GM18499 (cell line): ENCODE measurements around the gene GCSH.
"Not testable (repeated sequence)": the region's sequence is repeated elsewhere in the genome, so short reads cannot be mapped to it uniquely, and the experiment has no call there.

Source experiments
- ATAC-seq: cut with Tn5 transposase; IDR thresholded peaks from one replicate; pipeline ENCODE4 v1.9.1; 2021; ENCODE audit warnings: moderate number of reproducible peaks; ENCODE audit not compliant: insufficient read depth, unreplicated experiment

Gene GCSH

DNA sequence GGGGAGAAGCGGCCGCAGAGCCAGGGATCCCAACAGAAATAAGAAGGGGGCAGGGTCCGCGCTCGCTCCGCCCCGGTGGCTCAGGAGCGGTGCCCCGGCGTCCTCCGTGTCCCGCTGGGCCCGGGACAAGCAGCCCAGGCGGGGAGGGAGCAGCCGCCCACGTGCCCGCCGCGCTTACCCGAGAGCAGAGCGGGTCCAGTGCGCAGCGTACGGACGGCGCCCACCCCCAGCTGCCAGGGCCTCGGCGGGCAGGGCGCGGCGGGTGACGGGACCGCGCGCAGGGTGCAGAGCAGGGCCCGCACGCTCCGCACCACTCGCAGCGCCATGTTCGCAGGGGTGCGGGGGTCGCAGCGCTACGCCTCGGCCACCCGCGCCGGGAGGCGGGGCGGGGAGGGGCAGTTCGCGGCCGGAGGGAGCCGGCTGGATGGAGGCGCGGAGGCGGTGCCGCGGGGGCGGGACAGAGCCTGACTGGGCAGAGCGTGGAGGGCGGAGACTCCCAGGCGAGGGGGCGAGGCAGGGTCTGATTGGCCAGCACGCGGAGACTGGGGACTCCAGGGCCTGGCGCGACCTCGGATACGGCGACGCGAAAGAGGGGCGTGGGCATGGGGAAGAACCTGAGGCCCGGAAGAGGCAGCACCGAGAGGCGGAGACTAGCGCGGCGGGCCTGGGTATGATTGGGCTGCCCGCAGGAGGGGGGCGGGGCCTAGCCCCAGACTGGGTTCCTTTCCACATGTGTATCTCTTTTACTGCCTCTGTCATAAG is at the start of gene GCSH:
Gene GCSH, minus strand, starts transcription at position 443 of the 762 bp plus-strand sequence. Its CDS starts 117 bp downstream, at position 326.
- ATAC-seq, result peak; percentile 95

DNA sequence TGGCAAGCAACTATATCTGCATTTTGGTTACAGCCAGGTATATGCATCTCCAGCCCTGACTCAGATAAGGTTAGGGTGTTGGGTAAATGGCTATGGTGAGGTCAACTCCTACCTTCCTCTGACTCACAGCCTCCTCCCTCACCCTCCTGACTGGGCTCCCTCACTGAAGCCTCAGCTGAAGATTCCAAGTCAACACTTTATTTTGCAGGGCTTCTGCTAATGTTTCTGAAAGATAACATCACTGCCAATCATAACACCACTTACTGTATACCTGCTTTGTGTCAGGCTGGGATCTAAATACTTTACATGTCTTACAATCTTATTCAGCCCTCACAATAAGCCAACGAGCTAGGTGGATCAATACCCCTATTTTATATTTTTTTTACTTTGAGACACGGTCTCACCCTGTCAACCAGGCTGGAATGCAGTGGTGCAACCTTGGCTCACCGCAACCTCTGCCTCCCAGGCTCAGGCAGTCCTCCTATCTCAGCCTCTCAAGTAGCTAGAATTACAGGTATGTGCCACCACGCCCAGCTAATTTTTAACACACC is 47.8 kb upstream of the GCSH start:
- ATAC-seq, result no peak

DNA sequence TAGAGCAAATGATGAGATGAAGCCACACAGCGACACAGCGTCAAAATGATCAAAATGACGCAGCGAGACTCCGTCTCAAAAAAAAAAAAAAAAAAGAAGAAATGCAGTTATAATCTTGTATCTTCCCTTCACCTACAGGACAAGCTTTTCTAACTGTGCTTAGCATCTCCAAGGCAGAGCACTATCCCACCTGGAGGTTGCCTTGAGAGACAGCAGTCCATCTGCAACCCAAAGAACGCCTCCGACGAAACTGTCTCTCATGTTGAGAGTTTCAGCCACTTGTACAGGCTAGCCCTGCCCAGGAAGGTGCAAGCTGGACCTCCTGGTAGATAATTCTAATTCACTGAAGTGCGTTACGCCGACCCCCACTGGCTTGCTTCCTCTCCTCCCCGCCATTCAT is 46.7 kb upstream of the GCSH start:
- no peak for ATAC-seq

DNA sequence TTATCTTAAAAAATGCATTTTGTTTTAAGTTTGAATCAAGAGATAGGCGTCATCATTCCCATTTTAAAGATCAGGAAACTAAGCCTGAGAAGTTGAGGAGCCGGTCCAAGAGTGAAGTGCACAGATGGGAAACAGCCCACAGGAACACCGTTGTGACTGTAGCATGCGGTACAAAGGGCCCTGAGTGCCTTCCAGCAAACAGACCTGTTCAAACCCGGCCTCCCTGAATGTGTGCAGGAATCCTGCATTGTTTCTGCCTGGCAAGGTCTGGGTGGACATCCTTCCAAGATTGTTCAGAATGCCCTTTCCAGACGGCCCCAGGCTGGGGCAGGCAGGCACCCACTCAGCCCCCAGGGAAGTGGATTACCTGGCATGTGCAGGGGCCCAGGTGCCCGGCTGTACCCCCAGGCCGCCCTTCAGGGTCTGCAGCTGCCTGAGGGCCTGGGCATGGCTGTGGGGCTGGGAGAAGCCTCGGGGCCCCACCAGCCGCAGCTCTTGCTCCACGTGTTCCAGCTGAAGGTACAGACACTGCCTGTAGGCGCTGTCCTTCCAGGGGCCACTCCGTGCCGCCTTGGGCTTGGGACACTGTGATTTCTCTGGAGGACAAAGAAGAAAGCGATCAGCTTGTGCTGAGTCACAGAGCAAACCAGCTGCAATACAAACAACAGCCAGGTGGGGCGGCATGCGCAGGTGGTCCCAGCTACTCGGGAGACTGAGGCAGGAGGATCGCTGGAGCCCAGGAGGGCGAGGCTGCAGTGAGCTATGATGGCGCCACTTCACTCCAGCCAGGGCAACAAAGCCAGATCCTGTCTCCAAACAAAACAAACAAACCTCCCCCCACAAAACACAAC is 45.0 kb upstream of the GCSH start:
- ATAC-seq, result no peak

DNA sequence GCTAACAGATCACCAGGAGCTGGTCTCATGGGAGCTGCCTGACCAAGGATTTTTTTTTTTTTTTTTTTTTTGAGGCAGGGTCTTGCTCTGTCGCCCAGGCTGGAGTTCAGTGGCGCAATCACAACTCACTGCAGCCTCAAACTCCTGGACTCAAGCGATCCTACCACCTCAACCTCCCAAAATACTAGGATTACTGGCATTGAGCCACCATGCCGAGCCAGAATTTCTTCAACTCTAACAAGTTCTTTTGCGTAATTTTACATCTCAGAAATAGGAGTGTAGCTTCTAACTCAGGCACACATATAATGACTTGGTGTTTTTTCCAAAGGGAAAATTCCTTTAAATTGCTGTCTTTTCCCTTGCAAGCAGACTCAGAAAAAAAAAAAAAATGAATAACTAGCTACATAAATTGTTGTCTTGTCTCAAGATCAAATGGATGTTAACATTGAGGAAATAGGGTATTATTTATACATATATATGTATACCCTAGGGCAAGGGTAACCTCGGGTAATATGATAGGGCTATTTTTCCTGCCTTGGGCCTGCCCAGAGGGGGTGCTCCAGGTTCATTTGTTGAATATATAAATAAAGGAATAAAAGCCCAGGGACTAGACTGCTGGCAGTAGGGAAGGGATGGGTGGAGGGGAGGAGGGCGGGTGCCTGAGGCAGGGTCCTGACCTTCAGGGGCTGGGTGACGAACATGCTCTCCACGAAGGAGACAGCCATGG is 42.8 kb upstream of the GCSH start:
- no peak for ATAC-seq

DNA sequence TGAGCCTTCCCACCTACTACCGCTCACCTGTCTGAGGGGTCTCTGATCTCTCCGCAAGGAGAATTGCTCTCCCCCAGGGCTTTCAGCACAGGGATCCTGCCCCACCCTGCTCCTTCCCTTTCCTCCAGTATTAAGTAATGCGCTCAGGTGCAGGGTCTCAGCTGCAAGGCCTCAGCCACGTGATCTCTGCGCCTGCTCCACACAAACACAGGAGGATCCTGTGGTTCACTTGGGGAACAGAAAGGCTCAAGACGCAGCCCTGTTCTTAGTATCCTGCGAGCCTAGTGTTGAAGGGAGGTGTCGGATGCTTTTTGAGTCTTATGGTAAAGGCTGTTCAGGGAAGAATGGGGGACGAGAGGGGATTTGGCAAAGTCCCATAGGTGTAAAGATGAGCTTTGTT is 41.6 kb upstream of the GCSH start:
- no peak for ATAC-seq

DNA sequence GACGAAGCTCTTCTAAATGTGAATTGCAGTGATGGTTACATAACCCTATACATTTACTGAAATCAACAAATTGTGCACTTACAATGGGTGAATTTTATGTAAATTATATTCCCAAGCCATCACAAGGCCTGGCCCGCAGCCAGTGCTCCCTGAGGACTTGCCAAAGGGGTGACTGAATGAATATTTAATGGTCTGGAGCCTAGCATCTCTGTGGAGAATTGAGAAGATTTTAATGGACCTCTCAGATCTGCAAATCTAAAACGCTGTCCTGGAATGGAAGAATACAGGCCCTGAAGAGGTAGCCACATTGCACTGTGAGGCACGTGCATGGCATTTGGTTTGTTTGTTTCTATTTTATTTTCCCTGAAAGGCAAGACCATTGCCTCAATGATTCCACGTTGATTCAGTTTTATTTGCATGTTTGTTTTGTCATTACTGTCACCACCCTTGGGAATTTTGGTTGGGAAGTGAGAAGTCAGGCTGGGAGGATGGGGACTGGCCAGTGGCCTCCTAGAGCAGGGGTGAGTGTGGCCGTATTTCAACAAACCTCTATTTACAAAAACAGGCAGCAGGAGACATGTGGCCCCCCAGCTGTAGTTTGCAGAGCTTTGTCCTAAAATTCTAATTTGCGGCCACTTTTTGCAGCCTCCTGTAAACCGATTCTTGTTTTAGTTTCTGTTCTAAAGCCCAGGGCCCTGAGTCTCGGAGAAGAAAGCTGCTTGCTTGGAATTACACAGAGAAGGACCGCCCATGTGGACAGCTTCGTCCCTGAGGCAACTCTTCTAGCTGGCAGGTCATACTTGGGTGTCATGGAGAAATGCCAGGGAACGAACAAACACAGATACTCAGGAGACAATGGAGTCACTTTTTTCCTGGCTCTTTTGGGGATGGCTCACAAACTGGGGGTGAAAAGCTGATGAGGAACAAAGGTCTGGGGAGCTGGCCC is 40.5 kb upstream of the GCSH start:
- ATAC-seq, result no peak

DNA sequence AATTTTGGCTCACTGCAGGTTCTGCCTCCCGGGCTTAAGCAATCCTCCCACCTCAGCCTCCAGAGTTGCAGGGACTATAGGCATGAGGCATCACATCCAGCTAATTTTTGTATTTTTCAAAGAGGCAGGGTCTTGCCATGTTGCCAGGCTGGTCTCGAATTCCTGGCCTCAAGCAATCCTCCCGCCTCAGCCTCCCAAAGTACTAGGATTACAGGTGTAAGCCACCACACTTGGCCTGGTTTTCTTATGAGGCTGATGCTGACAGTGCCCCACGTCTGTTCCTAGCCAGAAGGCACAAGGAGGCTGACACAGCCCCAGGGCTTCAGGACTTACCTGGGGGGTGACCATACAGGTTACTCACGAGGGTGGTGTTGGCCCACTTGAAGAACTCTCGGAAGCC is 33.9 kb upstream of the GCSH start:
- ATAC-seq, result no peak

DNA sequence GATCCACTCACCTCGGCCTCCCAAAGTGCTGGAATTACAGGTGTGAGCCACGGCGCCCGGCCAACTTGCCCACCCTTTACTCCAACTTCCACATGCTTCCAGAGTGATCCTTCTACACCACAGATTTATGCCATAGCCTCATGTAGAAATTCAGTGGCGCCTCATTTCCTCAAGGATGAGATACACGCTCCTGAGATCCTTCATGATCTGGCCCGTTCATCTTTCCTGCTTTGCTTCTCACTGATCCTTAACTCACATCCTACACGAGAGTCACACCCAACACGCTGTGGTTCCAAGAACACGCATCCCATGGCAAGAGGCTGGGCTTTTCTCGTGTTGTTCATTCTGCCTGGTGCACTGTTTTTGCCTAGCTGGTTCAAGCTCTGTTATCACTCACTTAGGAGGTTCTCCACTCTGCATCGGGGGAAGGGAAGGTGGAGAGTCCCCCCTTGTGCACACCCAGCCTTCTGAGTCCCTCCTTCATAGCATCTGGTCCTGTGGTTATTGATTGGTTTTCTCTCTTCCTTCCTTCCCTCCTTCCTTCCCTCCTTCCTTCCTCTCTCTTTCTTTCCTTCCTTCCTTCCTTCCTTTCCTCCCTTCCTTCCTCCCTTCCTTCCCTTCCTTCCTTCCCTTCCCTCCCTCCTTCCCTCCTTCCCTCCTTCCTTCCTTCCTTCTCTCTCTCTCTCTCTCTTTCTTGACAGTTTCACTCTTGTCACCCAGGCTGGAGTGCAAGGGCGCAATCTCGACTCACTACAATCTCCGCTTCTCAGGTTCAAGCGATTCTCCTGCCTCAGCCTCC is 32.7 kb upstream of the GCSH start:
- ATAC-seq, result no peak

DNA sequence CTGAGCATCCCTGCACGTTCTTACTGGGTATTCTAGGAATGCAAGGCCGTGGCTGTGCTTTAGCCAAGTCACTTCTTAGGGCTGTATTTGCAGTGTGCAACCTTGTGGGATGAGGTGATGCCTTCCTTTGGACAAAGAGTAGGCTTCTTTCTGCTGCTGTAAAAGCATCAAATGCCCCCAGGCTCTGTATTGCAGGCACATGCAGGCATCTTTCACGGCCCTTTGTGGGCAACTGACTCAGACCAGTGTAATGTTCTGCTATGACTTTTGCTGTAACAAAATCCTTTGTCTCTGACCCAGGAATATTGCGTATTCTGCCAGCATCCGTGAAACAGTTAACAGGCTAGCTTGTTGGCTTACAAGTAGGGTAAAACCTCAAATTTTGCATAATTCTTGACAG is 30.9 kb upstream of the GCSH start:
- ATAC-seq, result no peak

DNA sequence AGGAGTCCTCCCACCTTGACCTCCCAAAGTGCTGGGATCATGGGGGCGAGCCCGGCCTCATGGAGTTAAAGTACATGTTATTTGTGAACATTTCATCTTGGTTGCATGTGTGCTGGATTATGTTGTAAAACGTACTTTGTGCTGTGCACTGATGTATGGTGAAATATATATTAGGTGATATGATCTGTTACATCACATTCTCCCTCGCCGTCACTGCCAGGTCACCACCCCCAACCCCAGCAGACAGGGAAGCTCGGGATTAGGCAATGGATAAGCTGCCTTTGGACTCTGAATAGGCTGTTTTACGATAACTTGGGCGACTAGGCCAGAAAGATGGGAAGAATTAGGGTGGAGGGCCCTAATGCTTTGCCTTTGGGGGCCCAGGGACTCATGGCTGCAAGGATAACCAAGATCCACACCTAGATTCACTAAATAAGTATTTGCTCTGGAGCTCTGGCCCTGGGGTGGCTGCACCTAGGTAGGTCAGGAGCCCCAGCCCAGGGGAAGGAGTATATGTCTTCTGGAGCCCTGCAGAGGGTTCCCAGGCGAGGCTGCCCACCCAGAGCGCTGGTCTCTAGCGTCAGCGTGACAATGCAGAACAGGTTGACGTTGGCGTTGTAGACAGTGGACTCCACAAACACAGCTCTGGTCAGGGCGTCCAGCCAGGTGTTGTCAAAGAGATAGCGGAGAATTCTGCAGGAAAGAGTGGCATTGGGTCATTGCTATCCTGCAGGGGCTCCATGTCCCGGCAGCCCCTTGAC is 27.1 kb upstream of the GCSH start:
- ATAC-seq, result no peak

DNA sequence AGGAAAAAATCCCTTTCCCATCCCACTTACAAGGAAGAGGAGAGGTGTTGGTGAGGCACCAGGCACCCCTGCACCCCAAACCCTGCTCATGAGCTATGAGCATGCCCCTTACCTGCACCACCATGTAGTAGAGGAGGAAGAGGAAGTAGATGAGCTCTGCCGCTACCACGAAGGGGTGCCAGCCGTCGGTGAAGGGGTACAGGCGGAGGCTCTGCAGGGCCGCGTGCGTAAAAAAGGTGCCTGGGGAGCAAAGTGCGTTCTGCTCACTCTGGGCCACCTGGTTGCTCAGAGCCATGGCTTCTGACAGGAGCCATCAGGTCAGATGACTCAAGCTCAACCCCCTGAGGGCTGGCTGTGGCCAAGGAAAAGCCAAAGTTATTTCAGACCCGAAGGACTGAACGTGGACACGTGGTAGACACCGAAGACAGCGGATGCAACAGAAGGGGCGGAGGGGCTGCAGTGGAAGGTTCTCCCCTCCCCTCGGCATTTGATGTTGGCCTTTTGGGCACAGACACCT is 25.3 kb upstream of the GCSH start:
- no peak for ATAC-seq

DNA sequence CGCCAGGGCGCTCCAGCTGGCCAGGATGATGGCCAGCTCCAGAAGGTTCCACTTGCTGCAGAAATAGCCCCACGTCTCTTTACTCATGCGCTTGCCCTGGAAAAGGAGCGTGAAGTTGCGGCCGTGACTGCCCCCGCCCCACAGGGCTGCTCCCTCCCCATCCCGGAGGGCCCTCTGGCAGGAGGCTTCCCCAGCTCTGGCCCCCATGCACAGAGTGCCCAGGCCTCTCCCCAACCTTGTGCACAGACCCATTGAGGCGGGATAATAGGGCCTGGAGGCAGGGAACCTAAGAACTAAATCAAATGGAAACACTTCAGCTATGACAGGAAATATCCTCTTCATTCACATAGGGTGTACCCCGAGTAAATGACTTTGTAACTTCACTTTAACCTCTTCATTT is 21.2 kb upstream of the GCSH start:
- ATAC-seq, result no peak

DNA sequence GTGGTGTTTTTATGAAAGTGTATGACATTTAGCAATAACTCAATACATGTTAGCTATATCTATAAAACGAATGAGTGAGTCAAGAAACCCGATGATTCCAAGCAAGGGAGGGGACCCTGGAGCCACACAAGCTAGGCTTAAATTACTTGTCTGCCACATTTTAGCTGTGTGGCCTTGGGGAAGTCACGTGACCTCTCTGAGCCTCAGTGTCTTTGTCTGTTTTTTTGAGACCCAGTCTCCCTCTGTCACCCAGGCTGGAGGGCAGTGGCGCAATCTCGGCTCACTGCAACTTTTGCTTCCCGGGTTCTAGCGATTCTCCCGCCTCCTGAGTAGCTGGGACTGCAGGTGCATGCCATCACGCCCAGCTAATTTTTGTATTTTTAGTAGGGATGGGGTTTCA is 20.1 kb upstream of the GCSH start:
- no peak for ATAC-seq

DNA sequence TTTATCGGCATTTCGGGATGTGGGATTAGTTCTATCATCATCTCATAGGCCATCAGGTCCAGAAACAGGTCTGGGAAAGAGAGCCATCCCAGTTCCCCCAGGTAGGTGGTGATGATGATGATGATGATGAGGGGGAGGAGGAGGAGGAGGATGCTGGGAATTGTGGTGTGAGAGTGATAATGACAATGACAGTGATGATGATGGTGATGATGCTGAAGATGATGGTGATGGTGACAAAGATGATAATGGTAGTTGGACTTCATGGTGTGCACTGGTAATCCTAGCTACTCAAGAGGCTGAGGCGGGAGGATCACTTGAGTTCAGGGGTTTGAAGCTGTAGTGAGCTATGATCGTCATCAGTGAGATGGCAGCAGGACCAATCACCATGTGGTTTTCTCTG is 16.3 kb upstream of the GCSH start:
- ATAC-seq, result no peak

DNA sequence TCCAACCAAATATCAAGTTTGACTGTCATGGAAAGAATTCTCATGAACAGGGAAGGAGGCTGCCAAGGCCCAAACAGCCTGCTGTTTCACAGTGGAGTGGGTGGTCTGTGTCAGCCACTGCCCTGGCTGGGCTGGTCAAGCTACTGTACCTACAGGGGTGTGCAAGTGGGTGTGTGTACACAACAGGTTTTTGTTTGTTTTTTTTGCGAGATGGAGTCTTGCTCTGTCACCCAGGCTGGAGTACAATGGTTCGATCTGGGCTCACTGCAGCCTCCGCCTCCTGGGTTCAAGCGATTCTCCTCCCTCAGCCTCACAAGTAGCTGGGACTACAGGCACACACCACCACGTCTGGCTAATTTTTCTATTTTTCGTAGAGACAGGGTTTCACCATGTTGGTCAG is 13.1 kb upstream of the GCSH start:
- not testable (repeated sequence) for ATAC-seq

DNA sequence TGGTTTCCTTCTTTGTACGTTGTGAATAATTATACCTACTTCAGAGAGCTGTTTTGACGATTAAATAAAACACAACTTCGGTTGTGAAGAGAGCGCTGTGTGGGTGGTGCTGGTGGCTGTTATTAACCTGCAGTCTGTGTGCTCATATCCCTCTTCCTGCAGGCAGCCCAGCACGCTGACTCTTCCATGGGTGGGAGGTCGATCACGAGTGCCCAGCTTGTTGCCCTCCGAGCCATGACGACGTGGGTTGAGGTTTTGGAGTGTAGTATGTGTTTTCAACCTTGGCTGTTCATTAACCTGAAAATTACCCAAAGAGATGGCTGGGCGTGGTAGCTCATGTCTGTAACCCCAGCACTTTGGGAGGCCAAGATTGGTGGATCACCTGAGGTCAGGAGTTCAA is 11.3 kb upstream of the GCSH start:
- no peak for ATAC-seq
